K562 (cell line): ENCODE data around the gene TTC28.

Experiments used
- HLTF ChIP-seq: fragments of 450-650 bp; IDR thresholded peaks from 2 replicates; pipeline ENCODE4 v1.6.1; 2016
- MAFF ChIP-seq: IDR thresholded peaks from 2 replicates; pipeline ENCODE4 v1.6.1; 2012; ENCODE audit warnings: low read length, improper control_type of control experiment
- MTF1 ChIP-seq: fragments of 250-450 bp; sonication (Bioruptor Pico); IDR thresholded peaks from 2 replicates; pipeline ENCODE4 v1.9.0; 2021; ENCODE audit warnings: moderate library complexity, mild to moderate bottlenecking, inconsistent platforms, borderline replicate concordance
- MXI1 ChIP-seq: IDR thresholded peaks from 2 replicates; pipeline ENCODE4 v1.6.1; 2011; ENCODE audit warnings: low read depth, mild to moderate bottlenecking, improper control_type of control experiment, low read length
- POLR2A ChIP-seq: fragments of 450-650 bp; conservative IDR thresholded peaks from 2 replicates; pipeline ENCODE4 v1.6.1; 2016
- ZNF644 ChIP-seq: fragments of 200-800 bp; sonication (Bioruptor generic); IDR thresholded peaks from 2 replicates; pipeline ENCODE4 v1.6.1; 2016; ENCODE audit warnings: low read depth, missing genetic modification characterization, missing compliant biosample characterization
- TF ChIP-seq, protein P1 (sequence below), 2 experiments: fragments of 450-650 bp in 1 of 2; sonication (generic) in 1 of 2; formaldehyde crosslinking; conservative IDR thresholded peaks; 2 replicates each; pipeline versions ENCODE4 v1.4.0 to v1.8.1; 2020 to 2022; ENCODE audit warnings: mild to moderate bottlenecking in 1 of 2, missing genetic modification reagents in 1 of 2
- TF ChIP-seq, protein P2 (sequence below): fragments of 450-650 bp; formaldehyde crosslinking; IDR thresholded peaks from 2 replicates; pipeline ENCODE4 v1.4.0; 2022; ENCODE audit warnings: missing genetic modification characterization
- TF ChIP-seq, protein P3 (sequence below): sonication (generic); formaldehyde crosslinking; IDR thresholded peaks from 2 replicates; pipeline ENCODE4 v1.9.0; 2022; ENCODE audit warnings: mild to moderate bottlenecking, missing genetic modification reagents

DNA sequence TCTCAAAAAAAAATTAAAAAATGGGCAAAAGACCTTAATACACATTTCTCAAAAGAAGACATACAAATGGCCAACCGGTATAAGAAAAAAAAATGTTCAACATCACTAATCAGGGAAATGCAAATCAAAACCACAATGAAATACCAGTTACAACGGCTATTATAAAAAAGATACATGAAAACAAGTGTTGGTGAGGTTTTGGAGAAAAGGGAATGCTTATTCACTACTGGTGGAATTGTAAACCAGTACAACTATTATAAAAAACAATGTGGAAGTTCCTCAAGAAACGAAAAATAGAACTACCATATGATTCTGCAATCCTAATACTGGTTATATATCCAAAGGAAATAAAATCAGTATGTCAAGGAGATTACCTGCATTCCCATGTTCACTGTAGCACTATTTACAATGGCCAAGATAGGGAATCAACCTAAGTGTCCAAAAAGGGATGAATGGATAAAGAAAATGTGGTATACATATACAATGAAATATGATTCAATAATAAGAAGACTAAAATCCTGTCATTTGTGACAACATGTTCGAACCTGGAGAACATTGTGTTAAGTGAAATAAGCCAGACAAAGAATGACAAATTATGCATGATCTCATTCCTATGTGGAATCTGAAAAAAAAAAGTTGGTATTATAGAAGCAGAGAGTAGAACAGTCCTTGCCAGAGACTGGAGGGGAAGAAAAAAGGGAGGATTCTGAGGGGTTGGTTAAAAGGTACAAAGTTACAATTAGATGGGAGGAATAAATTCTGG is 503.7 kb downstream of the TTC28 start:
- TF ChIP-seq MTF1 (CRISPR knock-in tag) (no peak), MXI1 (no peak), MAFF (no peak), HLTF (no peak), ZNF644 (no peak), POLR2A (no peak)
- TF ChIP-seq, protein P1, sequence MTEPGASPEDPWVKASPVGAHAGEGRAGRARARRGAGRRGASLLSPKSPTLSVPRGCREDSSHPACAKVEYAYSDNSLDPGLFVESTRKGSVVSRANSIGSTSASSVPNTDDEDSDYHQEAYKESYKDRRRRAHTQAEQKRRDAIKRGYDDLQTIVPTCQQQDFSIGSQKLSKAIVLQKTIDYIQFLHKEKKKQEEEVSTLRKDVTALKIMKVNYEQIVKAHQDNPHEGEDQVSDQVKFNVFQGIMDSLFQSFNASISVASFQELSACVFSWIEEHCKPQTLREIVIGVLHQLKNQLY (CRISPR knock-in tag; conservative IDR thresholded peaks at IDR 0.05), result no peak
- TF ChIP-seq, protein P2, sequence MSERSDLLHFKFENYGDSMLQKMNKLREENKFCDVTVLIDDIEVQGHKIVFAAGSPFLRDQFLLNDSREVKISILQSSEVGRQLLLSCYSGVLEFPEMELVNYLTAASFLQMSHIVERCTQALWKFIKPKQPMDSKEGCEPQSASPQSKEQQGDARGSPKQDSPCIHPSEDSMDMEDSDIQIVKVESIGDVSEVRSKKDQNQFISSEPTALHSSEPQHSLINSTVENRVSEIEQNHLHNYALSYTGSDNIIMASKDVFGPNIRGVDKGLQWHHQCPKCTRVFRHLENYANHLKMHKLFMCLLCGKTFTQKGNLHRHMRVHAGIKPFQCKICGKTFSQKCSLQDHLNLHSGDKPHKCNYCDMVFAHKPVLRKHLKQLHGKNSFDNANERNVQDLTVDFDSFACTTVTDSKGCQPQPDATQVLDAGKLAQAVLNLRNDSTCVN, result no peak
- TF ChIP-seq, protein P3, sequence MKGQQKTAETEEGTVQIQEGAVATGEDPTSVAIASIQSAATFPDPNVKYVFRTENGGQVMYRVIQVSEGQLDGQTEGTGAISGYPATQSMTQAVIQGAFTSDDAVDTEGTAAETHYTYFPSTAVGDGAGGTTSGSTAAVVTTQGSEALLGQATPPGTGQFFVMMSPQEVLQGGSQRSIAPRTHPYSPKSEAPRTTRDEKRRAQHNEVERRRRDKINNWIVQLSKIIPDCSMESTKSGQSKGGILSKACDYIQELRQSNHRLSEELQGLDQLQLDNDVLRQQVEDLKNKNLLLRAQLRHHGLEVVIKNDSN (CRISPR knock-in tag), result no peak
